Measurements from ENCODE around the gene CUL4B.

Gene CUL4B

DNA sequence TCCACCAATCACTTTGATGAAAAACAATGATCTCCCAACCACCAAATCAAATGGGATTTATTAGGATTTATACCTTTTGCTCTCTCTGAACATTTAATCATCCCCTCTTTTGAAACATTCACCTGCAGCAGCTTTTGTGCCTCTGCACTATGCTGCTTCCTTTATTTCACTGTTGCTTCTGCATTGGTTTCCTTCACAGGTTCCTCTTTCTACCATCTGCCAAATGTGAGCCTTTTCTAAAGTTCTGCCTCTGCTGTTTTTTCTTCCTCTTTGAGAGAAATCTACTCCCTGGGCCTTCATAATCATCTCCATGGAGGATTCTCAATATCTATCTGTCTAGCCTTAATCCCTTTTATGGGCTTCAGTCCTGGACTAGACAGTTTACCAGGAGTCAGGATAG, 24.7 kb downstream of the CUL4B start:
- POLR2A ChIA-PET: no interaction called here
- H3K4me3 ChIP-seq (ENCODE audit: low read depth, low read length): no peak overlapping the region
- DNase-seq (ENCODE audit: low read depth, low spot score): no peak
- CTCF ChIA-PET: no interaction called here
- TF ChIP-seq CTCF (IDR thresholded peaks at IDR 0.05; ENCODE audit: insufficient read depth, low read length, missing control alignments): no peak

- CTCF ChIA-PET: interaction anchor here (1.5 kb wide), 1 partner anchor 11 kb away, joined by 3 read pairs; no protein-coding TSS in a partner anchor
- POLR2A ChIA-PET: no interaction called here
- no peak overlapping the region for H3K4me3 ChIP-seq (ENCODE audit: low read depth, low read length)
- no peak for TF ChIP-seq CTCF (IDR thresholded peaks at IDR 0.05; ENCODE audit: insufficient read depth, low read length, missing control alignments)
- DNase-seq (ENCODE audit: low read depth, low spot score): no peak
Measured at GRCh38 chrX:120534413-120535205, 26.2 kb downstream of the CUL4B start.

DNA sequence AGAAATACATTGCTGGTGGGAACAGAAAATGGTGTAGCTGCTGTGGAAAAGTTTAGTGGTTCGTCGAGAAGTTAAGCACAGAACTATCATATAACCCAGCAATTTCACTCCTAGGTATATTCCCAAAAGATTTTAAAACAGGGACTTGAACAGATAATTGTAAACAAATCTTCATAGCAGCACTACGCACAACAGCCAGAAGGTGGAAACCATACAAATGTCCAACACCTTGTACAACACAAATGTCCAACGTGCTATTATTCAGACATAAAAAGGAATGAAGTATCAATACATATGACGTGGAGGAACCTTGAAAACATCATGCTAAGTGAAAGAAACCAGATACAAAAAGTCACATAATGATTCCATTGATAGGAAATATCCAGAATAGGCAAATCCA, 37.9 kb downstream of the CUL4B start:
- no peak for TF ChIP-seq CTCF (IDR thresholded peaks at IDR 0.05; ENCODE audit: insufficient read depth, low read length, missing control alignments)
- ChIA-PET CTCF (interaction anchor here (1.0 kb wide), 1 partner anchor 8 kb away, joined by 3 read pairs; no protein-coding TSS in a partner anchor), POLR2A (no interaction called here)
- no peak for DNase-seq (ENCODE audit: low read depth, low spot score)
- no peak overlapping the region for H3K4me3 ChIP-seq (ENCODE audit: low read depth, low read length)

GRCh38 chrX:120517936-120518335, 42.8 kb downstream of the CUL4B start:
- DNase-seq (ENCODE audit: low read depth, low spot score): peak; percentile 49
- ChIA-PET POLR2A (no interaction called here), CTCF (interaction anchor here (1.3 to 1.9 kb wide), 2 partner anchors 19 to 146 kb away, joined by 3 to 6 read pairs; no protein-coding TSS in a partner anchor)
- H3K4me3 ChIP-seq (ENCODE audit: low read depth, low read length): no peak overlapping the region
- no peak for TF ChIP-seq CTCF (IDR thresholded peaks at IDR 0.05; ENCODE audit: insufficient read depth, low read length, missing control alignments)

- no peak for DNase-seq (ENCODE audit: low read depth, low spot score)
- POLR2A ChIA-PET: no interaction called here
- H3K4me3 ChIP-seq (ENCODE audit: low read depth, low read length): no peak overlapping the region
- CTCF ChIA-PET: interaction anchor here (0.9 to 1.5 kb wide), 4 partner anchors 9 to 255 kb away, joined by 3 to 10 read pairs (median 4); no protein-coding TSS in a partner anchor
- no peak for TF ChIP-seq CTCF (IDR thresholded peaks at IDR 0.05; ENCODE audit: insufficient read depth, low read length, missing control alignments)
Measured at GRCh38 chrX:120514236-120514635, 46.5 kb downstream of the CUL4B start.

GRCh38 chrX:120512627-120513026, 48.1 kb downstream of the CUL4B start:
- POLR2A ChIA-PET: no interaction called here
- CTCF ChIA-PET: interaction anchor here (1.0 kb wide), 1 partner anchor 258 kb away, joined by 3 read pairs; no protein-coding TSS in a partner anchor
- no peak for TF ChIP-seq CTCF (IDR thresholded peaks at IDR 0.05; ENCODE audit: insufficient read depth, low read length, missing control alignments)
- no peak overlapping the region for H3K4me3 ChIP-seq (ENCODE audit: low read depth, low read length)
- no peak for DNase-seq (ENCODE audit: low read depth, low spot score)
